GM10266 (cell line): ENCODE data around the gene PDZRN3.

ENCODE experiments used
- DNase-seq: peaks from one replicate; pipeline ENCODE4 v3.0.0; 2012; ENCODE audit errors: extremely low spot score
- TF ChIP-seq, protein P1 (sequence below): IDR thresholded peaks from 2 replicates; pipeline ENCODE4 v1.5.1; 2012; ENCODE audit warnings: mild to moderate bottlenecking, low read depth; ENCODE audit not compliant: control insufficient read depth, insufficient read depth; ENCODE audit errors: missing control alignments

Gene PDZRN3

DNA sequence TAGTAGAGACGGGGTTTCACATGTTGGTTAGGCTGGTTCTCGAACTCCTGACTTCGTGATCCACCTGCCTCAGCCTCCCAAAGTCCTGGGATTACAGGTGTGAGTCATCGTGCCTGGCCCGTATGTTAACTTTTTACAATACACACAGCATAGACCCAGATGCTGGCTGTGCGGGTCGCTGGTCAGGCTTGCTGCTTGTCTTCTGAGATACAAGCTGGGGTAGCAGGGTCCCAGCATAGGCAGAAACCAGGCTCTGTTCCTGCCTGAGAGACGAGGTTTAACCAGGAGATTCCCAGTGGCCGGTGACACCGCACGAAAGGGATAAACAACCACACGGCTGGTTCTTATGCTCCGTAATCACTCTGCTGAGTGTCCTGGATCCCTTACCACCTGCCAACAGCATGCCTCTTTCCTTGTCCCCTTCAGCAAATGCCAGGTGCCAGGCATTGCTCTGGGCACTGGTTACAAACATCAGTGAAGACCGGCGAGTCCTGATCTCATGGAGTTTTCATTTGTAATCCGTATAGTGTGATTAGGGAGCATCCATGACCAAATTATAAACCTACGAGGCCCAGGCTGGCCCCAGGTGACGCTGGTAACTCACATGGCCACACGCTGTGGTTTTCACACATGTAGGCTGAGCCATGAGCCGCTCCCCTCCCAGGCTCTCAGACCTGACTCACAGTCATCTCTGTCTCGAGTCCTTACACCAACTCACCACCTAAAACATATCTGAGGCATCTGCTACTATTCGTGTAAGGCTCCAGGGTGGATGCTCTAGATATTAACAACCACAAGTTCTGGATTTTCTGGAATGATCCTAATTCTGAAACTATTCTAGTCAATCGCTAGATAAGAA is 125.7 kb downstream of the PDZRN3 start:
- peak; percentile 21 for DNase-seq
- TF ChIP-seq, protein P1, sequence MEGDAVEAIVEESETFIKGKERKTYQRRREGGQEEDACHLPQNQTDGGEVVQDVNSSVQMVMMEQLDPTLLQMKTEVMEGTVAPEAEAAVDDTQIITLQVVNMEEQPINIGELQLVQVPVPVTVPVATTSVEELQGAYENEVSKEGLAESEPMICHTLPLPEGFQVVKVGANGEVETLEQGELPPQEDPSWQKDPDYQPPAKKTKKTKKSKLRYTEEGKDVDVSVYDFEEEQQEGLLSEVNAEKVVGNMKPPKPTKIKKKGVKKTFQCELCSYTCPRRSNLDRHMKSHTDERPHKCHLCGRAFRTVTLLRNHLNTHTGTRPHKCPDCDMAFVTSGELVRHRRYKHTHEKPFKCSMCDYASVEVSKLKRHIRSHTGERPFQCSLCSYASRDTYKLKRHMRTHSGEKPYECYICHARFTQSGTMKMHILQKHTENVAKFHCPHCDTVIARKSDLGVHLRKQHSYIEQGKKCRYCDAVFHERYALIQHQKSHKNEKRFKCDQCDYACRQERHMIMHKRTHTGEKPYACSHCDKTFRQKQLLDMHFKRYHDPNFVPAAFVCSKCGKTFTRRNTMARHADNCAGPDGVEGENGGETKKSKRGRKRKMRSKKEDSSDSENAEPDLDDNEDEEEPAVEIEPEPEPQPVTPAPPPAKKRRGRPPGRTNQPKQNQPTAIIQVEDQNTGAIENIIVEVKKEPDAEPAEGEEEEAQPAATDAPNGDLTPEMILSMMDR: no peak

GRCh38 chr3:73497646-73498406 is 126.9 kb downstream of the PDZRN3 start:
- no peak for DNase-seq
- TF ChIP-seq, protein P1: no peak

GRCh38 chr3:73493543-73494308 is 131.0 kb downstream of the PDZRN3 start:
- DNase-seq: no peak
- TF ChIP-seq, protein P1: no peak

DNA sequence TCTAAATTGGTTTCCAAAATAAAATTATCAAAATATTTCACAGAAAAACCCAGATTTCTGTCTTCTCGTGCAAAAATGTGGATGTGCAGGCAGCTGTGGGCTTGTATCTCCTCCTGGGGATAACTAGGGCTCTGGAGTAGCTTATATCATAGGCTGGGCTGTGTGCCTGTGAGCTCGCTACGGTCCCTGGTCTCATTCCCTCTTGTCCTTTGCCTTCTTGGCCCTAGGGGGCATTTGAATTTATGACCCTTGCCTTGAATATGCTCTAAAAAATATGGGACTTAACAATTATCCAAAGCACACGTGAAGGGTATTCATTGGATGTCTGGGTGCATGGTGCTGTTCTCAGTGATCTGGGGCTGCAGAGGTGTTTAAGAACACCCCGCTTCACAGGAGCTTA is 132.6 kb downstream of the PDZRN3 start:
- TF ChIP-seq, protein P1: no peak
- no peak for DNase-seq

GRCh38 chr3:73491287-73491662 is 133.5 kb downstream of the PDZRN3 start:
- TF ChIP-seq, protein P1: no peak
- no peak for DNase-seq

DNA sequence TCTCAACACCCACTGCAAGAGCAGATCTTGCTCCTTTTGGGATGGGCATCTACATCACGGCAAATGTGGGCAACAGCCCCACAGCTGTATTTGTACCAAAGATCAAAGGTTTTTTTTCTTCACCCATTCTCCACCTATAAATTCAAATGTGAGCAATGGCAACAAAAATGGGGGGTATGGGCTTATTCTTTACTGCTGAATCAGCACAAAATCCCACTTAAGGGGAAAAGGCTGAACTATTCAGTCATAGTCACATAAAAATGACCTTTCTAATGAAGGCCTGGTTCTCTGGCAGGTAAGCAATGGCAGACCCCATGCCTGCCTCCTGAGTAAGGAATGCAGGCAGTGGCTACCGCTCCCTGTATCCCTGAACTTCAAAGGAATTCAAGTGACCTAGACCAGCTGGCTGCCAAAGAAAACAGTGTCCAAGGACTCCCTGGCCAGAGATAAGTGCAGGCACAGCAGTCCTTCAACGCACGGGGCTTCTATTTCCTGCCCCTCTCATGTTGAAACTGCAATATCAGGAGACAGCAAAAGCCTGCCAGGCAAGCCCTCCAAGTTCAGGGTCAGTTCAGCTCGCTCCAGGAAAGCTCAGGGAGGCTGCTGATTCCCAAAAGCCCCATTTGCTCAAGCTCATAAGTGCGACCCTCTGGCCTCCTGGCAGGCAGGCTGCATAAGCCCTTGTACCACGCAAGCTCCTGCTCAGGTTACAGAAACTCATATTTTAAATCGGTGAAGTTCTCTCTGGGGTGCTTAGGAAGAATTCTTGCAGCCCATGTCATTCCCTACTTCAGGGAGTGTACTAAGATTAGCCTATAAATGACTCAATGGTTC is 134.1 kb downstream of the PDZRN3 start:
- TF ChIP-seq, protein P1: no peak
- DNase-seq: no peak
